ENCODE data around the gene ADGRV1. TPM values are rescaled to one million over a fixed set of nuclear protein-coding genes. Genes with fewer than 3 reads are reported as not detected.

ADGRV1 gene
- total and polyA plus RNA-seq, 9 of the 15 experiments (the other 6 are each of a cell fraction or from before 2014, with no cell fraction given) = 21.7 to 156 (median 58.2) TPM

GRCh38 chr5:91098541-91098940 lies 539.9 kb downstream of the ADGRV1 start:
- BruUV-seq (replicated peaks) = no TSS peak
- in situ Hi-C loops (cut with MboI) (no loop called here), intact Hi-C loops (cut with micrococcal nuclease) (no loop called here)
- Histone ChIP-seq H3K27me3 (ENCODE audit: control insufficient read depth in 2 of 2, insufficient read depth in 2 of 2, low read length in 2 of 2) (no peaks in the 10 kb centered on the region), H4K20me1 (replicated peaks; ENCODE audit: control insufficient read depth, insufficient read depth, low read length) (no peaks in the 10 kb centered on the region), H3K4me1 (replicated peaks in 1 of 2; ENCODE audit: control insufficient read depth in 2 of 2, insufficient read depth in 2 of 2, low read length in 2 of 2) (no peaks in the 10 kb centered on the region), H3K4me3 (no peak overlapping the region), H3K9ac (ENCODE audit: insufficient read depth in 1 of 2, low read depth in 2 of 2, low read length in 2 of 2) (no peak overlapping the region), H3K9me1 (ENCODE audit: control insufficient read depth, insufficient read depth, low read length) (no peaks in the 10 kb centered on the region), H3K79me2 (ENCODE audit: control insufficient read depth, insufficient read depth, low read length) (no peaks in the 10 kb centered on the region), H3K27ac (ENCODE audit: extremely low read depth, low read depth, low read length) (no peak overlapping the region), H3K9me3 (replicated peaks; ENCODE audit: control insufficient read depth, insufficient read depth, low read depth, low read length) (no peaks in the 10 kb centered on the region), H2AFZ (ENCODE audit: low read depth, low read length) (no peak overlapping the region), H3K4me2 (ENCODE audit: insufficient read depth, low read length) (no peak overlapping the region), H3K36me3 (ENCODE audit: control insufficient read depth, insufficient read depth, low read length) (peaks cover 15% of the 10 kb centered on the region; the same call in 1 of the 3 replicates)
- POLR2A ChIA-PET = no interaction called here
- TF ChIP-seq PYGO2 (tag; IDR thresholded peaks at IDR 0.05) (no peak), SMAD3 (CRISPR knock-in tag; conservative IDR thresholded peaks at IDR 0.05) (no peak), RBM39 (optimal IDR thresholded peaks at IDR 0.05; ENCODE audit: low read depth, low read length) (no peak), TAF1 (IDR thresholded peaks at IDR 0.05; ENCODE audit: control insufficient read depth, extremely low read depth, insufficient read depth, low read length, severe bottlenecking) (no peak), ZNF586 (CRISPR knock-in tag; conservative IDR thresholded peaks at IDR 0.05) (no peak), HDAC8 (tag; IDR thresholded peaks at IDR 0.05) (no peak), FOXA3 (CRISPR knock-in tag; conservative IDR thresholded peaks at IDR 0.05 in 1 of 2, IDR thresholded peaks at IDR 0.05 in 1 of 2) (no peak), CBFA2T3 (IDR thresholded peaks at IDR 0.05) (no peak), HDAC6 (IDR thresholded peaks at IDR 0.05; ENCODE audit: low read depth, low read length) (no peak), EGR1 (conservative IDR thresholded peaks at IDR 0.05) (no peak), HNRNPUL1 (IDR thresholded peaks at IDR 0.05; ENCODE audit: low read length) (no peak), ETV6 (IDR thresholded peaks at IDR 0.05; ENCODE audit: borderline replicate concordance in 1 of 2, low read depth in 2 of 2, low read length in 1 of 2) (no peak), ETV6 (CRISPR knock-in tag; IDR thresholded peaks at IDR 0.05; ENCODE audit: borderline replicate concordance) (no peak), ZNF23 (CRISPR knock-in tag; IDR thresholded peaks at IDR 0.05) (no peak), RBBP5 (IDR thresholded peaks at IDR 0.05; ENCODE audit: borderline replicate concordance, insufficient read depth, low read length, poor library complexity, severe bottlenecking) (no peak)
- TF ChIP-seq, protein P1, sequence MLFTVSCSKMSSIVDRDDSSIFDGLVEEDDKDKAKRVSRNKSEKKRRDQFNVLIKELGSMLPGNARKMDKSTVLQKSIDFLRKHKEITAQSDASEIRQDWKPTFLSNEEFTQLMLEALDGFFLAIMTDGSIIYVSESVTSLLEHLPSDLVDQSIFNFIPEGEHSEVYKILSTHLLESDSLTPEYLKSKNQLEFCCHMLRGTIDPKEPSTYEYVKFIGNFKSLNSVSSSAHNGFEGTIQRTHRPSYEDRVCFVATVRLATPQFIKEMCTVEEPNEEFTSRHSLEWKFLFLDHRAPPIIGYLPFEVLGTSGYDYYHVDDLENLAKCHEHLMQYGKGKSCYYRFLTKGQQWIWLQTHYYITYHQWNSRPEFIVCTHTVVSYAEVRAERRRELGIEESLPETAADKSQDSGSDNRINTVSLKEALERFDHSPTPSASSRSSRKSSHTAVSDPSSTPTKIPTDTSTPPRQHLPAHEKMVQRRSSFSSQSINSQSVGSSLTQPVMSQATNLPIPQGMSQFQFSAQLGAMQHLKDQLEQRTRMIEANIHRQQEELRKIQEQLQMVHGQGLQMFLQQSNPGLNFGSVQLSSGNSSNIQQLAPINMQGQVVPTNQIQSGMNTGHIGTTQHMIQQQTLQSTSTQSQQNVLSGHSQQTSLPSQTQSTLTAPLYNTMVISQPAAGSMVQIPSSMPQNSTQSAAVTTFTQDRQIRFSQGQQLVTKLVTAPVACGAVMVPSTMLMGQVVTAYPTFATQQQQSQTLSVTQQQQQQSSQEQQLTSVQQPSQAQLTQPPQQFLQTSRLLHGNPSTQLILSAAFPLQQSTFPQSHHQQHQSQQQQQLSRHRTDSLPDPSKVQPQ (CRISPR knock-in tag; IDR thresholded peaks at IDR 0.05; ENCODE audit: borderline replicate concordance) = no peak
- no peak for DNase-seq (ENCODE audit: extremely low read depth in 1 of 4, low spot score in 3 of 4)
- CTCF ChIA-PET (ENCODE audit: low intra/inter-chr PET ratio) = no interaction called here
- no peak for FAIRE-seq
- ATAC-seq = no peak
- 68% methylated on average over 3 of the region's 3 CpGs for WGBS (ENCODE audit: insufficient coverage, low coverage, missing lambda C conversion rate)

Measured in K562 (cell line).